ENCODE measurements around the gene CCER1. TPM values are rescaled to one million over a fixed set of nuclear protein-coding genes. Genes with fewer than 3 reads are reported as not detected.

Gene CCER1
- total and polyA plus RNA-seq, 2 donors (not counting 1 experiment from before 2014, with no cell fraction given): not detected

GRCh38 chr12:90999966-91000365 is 45.0 kb upstream of the CCER1 start:
- Histone ChIP-seq H4K20me1 (ENCODE audit: control insufficient read depth, extremely low read depth, insufficient read depth, low read length) (no peaks in the 10 kb centered on the region), H3K27ac (ENCODE audit: insufficient read depth, low read length) (no peak overlapping the region), H3K9ac (ENCODE audit: insufficient read depth, low read length) (no peak overlapping the region), H3K9me3 (ENCODE audit: control insufficient read depth, insufficient read depth, low read depth, low read length) (no peaks in the 10 kb centered on the region), H3K27me3 (ENCODE audit: control insufficient read depth, insufficient read depth, low read length) (no peaks in the 10 kb centered on the region), H3K4me1 (ENCODE audit: control insufficient read depth, extremely low read depth, insufficient read depth, low read length) (no peaks in the 10 kb centered on the region), H3K79me2 (ENCODE audit: control insufficient read depth, insufficient read depth, low read length) (no peaks in the 10 kb centered on the region), H3K4me3 (replicated peaks in 1 of 4; ENCODE audit: control extremely low read depth in 1 of 4, insufficient read depth in 1 of 4, low read depth in 3 of 4, low read length in 4 of 4) (no peak overlapping the region), H2AFZ (ENCODE audit: low read length) (no peak overlapping the region), H3K36me3 (ENCODE audit: control insufficient read depth, insufficient read depth, low read length) (no peaks in the 10 kb centered on the region), H3K4me2 (ENCODE audit: extremely low read depth, insufficient read depth, low read length) (no peak overlapping the region)
- DNase-seq (ENCODE audit: low read depth in 2 of 2): peak in 1 of 2 donors; percentile 67
- TF ChIP-seq EZH2 (IDR thresholded peaks at IDR 0.05; ENCODE audit: low read length, missing control alignments): no peak
- TF ChIP-seq CTCF (conservative IDR thresholded peaks at IDR 0.05 in 1 of 2, IDR thresholded peaks at IDR 0.05 in 1 of 2; ENCODE audit: low read depth in 1 of 2, low read length in 2 of 2): no peak

GRCh38 chr12:90999527-90999926 is 44.6 kb upstream of the CCER1 start:
- Histone ChIP-seq H3K4me2 (ENCODE audit: extremely low read depth, insufficient read depth, low read length) (no peak overlapping the region), H3K27ac (ENCODE audit: insufficient read depth, low read length) (no peak overlapping the region), H3K36me3 (ENCODE audit: control insufficient read depth, insufficient read depth, low read length) (no peaks in the 10 kb centered on the region)

GRCh38 chr12:90995010-90995409 is 40.0 kb upstream of the CCER1 start:
- H3K27ac ChIP-seq (ENCODE audit: insufficient read depth, low read length): no peak overlapping the region
- no peaks in the 10 kb centered on the region for H3K9me3 ChIP-seq (ENCODE audit: control insufficient read depth, insufficient read depth, low read depth, low read length)
- no peaks in the 10 kb centered on the region for H3K79me2 ChIP-seq (ENCODE audit: control insufficient read depth, insufficient read depth, low read length)
- H3K36me3 ChIP-seq (ENCODE audit: control insufficient read depth, insufficient read depth, low read length): no peaks in the 10 kb centered on the region
- no peaks in the 10 kb centered on the region for H3K27me3 ChIP-seq (ENCODE audit: control insufficient read depth, insufficient read depth, low read length)
- H3K4me3 ChIP-seq (replicated peaks in 1 of 4; ENCODE audit: control extremely low read depth in 1 of 4, insufficient read depth in 1 of 4, low read depth in 3 of 4, low read length in 4 of 4): peak overlapping the region in 1 of 4 experiments; percentile 11
- H3K9ac ChIP-seq (ENCODE audit: insufficient read depth, low read length): no peak overlapping the region
- no peaks in the 10 kb centered on the region for H3K4me1 ChIP-seq (ENCODE audit: control insufficient read depth, extremely low read depth, insufficient read depth, low read length)
- H4K20me1 ChIP-seq (ENCODE audit: control insufficient read depth, extremely low read depth, insufficient read depth, low read length): no peaks in the 10 kb centered on the region
- H3K4me2 ChIP-seq (ENCODE audit: extremely low read depth, insufficient read depth, low read length): no peak overlapping the region
- DNase-seq (ENCODE audit: low read depth in 2 of 2): peak in 1 of 2 donors; percentile 58
- TF ChIP-seq CTCF (conservative IDR thresholded peaks at IDR 0.05 in 1 of 2, IDR thresholded peaks at IDR 0.05 in 1 of 2; ENCODE audit: low read depth in 1 of 2, low read length in 2 of 2) (no peak), EZH2 (IDR thresholded peaks at IDR 0.05; ENCODE audit: low read length, missing control alignments) (no peak)
- H2AFZ ChIP-seq (ENCODE audit: low read length): no peak overlapping the region

More at GRCh38 chr12:90999527-90999926, 44.6 kb upstream of the CCER1 start:
- Histone ChIP-seq H2AFZ (ENCODE audit: low read length) (no peak overlapping the region), H3K27me3 (ENCODE audit: control insufficient read depth, insufficient read depth, low read length) (no peaks in the 10 kb centered on the region), H3K9ac (ENCODE audit: insufficient read depth, low read length) (no peak overlapping the region), H3K79me2 (ENCODE audit: control insufficient read depth, insufficient read depth, low read length) (no peaks in the 10 kb centered on the region), H3K4me1 (ENCODE audit: control insufficient read depth, extremely low read depth, insufficient read depth, low read length) (no peaks in the 10 kb centered on the region), H4K20me1 (ENCODE audit: control insufficient read depth, extremely low read depth, insufficient read depth, low read length) (no peaks in the 10 kb centered on the region), H3K9me3 (ENCODE audit: control insufficient read depth, insufficient read depth, low read depth, low read length) (no peaks in the 10 kb centered on the region), H3K4me3 (replicated peaks in 1 of 4; ENCODE audit: control extremely low read depth in 1 of 4, insufficient read depth in 1 of 4, low read depth in 3 of 4, low read length in 4 of 4) (no peak overlapping the region)
- peak in 1 of 2 donors; percentile 20 for DNase-seq (ENCODE audit: low read depth in 2 of 2)
- no peak for TF ChIP-seq CTCF (conservative IDR thresholded peaks at IDR 0.05 in 1 of 2, IDR thresholded peaks at IDR 0.05 in 1 of 2; ENCODE audit: low read depth in 1 of 2, low read length in 2 of 2)
- TF ChIP-seq EZH2 (IDR thresholded peaks at IDR 0.05; ENCODE audit: low read length, missing control alignments): no peak

Data from fibroblast of lung (primary cell).